ENCODE data around the gene MAP4K4. TPM values are rescaled to one million over a fixed set of nuclear protein-coding genes. Genes with fewer than 3 reads are reported as not detected.
A peak's percentile ranks its signal among the peaks of the same experiment; 100 is the strongest.

Gene MAP4K4
- total and polyA plus RNA-seq, 2 of the 13 experiments (the other 11 are each of a cell fraction or from before 2014, with no cell fraction given): 105 to 264 TPM

DNA sequence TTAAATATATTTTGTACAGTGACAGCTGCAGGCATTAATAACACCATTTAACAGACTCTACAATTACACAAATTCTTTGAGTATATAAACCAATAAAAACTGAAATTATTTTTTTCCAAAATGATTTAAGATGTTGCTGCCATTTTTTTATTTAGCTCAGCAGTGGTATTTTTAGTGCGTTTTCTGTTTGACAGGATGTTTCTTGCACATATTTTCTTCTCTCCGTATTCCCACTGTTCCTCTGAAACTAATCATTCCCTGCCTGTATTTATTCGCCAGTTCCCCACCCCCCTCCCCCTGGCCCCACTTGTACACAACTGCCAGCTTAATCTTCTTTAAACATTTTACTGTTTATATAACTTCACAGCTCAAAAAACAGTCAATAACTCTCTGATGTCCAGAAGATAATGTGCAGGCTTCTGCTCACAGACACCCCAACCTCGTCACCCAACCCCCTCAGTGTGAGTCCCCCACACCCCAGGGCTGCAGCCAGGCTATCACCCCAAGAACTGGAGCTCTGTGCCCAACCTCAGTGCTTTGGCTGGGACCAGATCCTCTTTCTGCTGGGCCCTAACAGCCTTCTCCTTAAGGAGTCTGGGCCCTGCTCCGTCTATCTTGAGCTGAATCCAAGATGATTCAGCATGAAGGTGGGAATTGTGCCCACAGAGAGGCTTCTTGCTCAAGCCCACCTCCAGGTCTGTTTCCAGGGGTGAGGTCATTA lies 41.6 kb upstream of the MAP4K4 start (continued):
- TF ChIP-seq, protein P1, sequence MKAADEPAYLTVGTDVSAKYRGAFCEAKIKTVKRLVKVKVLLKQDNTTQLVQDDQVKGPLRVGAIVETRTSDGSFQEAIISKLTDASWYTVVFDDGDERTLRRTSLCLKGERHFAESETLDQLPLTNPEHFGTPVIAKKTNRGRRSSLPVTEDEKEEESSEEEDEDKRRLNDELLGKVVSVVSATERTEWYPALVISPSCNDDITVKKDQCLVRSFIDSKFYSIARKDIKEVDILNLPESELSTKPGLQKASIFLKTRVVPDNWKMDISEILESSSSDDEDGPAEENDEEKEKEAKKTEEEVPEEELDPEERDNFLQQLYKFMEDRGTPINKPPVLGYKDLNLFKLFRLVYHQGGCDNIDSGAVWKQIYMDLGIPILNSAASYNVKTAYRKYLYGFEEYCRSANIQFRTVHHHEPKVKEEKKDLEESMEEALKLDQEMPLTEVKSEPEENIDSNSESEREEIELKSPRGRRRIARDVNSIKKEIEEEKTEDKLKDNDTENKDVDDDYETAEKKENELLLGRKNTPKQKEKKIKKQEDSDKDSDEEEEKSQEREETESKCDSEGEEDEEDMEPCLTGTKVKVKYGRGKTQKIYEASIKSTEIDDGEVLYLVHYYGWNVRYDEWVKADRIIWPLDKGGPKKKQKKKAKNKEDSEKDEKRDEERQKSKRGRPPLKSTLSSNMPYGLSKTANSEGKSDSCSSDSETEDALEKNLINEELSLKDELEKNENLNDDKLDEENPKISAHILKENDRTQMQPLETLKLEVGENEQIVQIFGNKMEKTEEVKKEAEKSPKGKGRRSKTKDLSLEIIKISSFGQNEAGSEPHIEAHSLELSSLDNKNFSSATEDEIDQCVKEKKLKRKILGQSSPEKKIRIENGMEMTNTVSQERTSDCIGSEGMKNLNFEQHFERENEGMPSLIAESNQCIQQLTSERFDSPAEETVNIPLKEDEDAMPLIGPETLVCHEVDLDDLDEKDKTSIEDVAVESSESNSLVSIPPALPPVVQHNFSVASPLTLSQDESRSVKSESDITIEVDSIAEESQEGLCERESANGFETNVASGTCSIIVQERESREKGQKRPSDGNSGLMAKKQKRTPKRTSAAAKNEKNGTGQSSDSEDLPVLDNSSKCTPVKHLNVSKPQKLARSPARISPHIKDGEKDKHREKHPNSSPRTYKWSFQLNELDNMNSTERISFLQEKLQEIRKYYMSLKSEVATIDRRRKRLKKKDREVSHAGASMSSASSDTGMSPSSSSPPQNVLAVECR (CRISPR knock-in tag; IDR thresholded peaks at IDR 0.05; ENCODE audit: borderline replicate concordance): no peak
- TF ChIP-seq, protein P2, sequence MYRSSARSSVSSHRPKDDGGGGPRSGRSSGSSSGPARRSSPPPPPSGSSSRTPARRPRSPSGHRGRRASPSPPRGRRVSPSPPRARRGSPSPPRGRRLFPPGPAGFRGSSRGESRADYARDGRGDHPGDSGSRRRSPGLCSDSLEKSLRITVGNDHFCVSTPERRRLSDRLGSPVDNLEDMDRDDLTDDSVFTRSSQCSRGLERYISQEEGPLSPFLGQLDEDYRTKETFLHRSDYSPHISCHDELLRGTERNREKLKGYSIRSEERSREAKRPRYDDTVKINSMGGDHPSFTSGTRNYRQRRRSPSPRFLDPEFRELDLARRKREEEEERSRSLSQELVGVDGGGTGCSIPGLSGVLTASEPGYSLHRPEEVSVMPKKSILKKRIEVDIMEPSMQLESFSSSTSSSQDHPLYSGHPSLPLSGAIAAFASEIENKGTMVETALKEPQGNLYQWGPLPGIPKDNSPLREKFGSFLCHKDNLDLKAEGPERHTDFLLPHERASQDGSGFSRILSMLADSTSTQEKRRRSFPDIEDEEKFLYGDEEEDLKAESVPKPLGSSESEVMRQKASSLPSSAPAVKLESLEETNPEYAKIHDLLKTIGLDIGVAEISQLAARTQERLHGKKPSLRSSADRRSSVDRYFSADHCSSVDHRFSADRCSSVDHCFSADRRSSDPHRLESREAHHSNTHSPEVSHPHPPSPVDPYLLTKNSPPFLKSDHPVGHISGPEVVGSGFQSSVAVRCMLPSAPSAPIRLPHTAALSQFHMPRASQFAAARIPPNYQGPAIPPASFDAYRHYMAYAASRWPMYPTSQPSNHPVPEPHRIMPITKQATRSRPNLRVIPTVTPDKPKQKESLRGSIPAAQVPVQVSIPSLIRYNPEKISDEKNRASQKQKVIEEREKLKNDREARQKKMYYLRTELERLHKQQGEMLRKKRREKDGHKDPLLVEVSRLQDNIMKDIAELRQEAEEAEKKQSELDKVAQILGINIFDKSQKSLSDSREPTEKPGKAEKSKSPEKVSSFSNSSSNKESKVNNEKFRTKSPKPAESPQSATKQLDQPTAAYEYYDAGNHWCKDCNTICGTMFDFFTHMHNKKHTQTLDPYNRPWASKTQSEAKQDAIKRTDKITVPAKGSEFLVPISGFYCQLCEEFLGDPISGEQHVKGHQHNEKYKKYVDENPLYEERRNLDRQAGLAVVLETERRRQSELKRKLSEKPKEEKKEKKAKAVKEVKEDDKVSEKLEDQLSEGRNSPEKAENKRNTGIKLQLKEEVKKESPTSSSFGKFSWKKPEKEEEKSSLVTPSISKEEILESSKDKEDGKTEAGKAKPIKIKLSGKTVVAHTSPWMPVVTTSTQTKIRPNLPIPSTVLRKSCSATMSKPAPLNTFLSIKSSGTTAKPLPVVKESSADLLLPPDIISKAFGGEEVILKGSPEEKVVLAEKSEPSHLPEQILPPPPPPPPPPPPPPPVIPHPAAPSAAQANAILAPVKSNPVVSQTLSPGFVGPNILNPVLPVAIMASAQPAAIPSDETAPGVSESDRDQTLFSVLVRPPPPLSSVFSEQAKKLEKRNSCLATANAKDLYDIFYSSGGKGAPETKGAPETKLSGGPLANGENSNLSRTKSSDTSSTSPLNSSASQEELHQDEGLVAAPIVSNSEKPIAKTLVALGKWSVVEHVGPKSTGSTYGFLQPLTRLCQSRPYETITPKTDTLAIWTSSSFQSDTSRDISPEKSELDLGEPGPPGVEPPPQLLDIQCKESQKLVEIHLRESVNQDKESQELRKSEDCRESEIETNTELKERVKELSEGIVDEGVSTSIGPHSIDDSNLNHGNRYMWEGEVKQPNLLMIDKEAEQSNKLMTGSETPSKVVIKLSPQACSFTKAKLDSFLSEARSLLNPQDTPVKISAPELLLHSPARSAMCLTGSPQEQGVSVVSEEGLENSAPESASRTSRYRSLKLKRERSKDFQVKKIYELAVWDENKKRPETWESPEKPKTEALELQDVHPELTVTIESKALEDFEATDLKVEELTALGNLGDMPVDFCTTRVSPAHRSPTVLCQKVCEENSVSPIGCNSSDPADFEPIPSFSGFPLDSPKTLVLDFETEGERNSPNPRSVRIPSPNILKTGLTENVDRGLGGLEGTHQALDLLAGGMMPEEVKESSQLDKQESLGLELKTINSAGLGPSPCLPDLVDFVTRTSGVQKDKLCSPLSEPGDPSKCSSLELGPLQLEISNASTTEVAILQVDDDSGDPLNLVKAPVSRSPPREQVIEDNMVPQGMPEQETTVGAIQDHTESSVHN (CRISPR knock-in tag; IDR thresholded peaks at IDR 0.05): no peak
- TF ChIP-seq, protein P3, sequence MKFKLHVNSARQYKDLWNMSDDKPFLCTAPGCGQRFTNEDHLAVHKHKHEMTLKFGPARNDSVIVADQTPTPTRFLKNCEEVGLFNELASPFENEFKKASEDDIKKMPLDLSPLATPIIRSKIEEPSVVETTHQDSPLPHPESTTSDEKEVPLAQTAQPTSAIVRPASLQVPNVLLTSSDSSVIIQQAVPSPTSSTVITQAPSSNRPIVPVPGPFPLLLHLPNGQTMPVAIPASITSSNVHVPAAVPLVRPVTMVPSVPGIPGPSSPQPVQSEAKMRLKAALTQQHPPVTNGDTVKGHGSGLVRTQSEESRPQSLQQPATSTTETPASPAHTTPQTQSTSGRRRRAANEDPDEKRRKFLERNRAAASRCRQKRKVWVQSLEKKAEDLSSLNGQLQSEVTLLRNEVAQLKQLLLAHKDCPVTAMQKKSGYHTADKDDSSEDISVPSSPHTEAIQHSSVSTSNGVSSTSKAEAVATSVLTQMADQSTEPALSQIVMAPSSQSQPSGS (CRISPR knock-in tag; IDR thresholded peaks at IDR 0.05): 0 out of 2 replicates have a peak, but pooled peaks have one; percentile 13
- no peak for TF ChIP-seq ZBTB37 (CRISPR knock-in tag; IDR thresholded peaks at IDR 0.05)
- no peak for TF ChIP-seq ZNF317 (CRISPR knock-in tag; IDR thresholded peaks at IDR 0.05)
- peak; percentile 62; the same call in 1 of the 2 replicates for TF ChIP-seq CREM (IDR thresholded peaks at IDR 0.05)
- no peak for TF ChIP-seq CREM (CRISPR knock-in tag; IDR thresholded peaks at IDR 0.05)
- no peak for TF ChIP-seq ZNF557 (CRISPR knock-in tag; IDR thresholded peaks at IDR 0.05)
- no peak for TF ChIP-seq MED13 (CRISPR knock-in tag; IDR thresholded peaks at IDR 0.05)
- no peak for TF ChIP-seq POGK (CRISPR knock-in tag; conservative IDR thresholded peaks at IDR 0.05)
- no peak for TF ChIP-seq ZBTB42 (CRISPR knock-in tag; IDR thresholded peaks at IDR 0.05)
